ENCODE data around the gene DMD. TPM values are rescaled to one million over a fixed set of nuclear protein-coding genes. Genes with fewer than 3 reads are reported as not detected.

Gene DMD
- total and polyA plus RNA-seq, 2 of the 13 experiments (the other 11 are each of a cell fraction or from before 2014, with no cell fraction given) = 17.6 to 25.9 TPM

GRCh38 chrX:31219174-31219573, 1992.2 kb downstream of the DMD start (continued):
- TF ChIP-seq BCLAF1 (IDR thresholded peaks at IDR 0.05) = no peak
- TF ChIP-seq ZNF484 (CRISPR knock-in tag; IDR thresholded peaks at IDR 0.05; ENCODE audit: borderline replicate concordance, low read depth) = no peak
- TF ChIP-seq ARHGAP35 (CRISPR knock-in tag; IDR thresholded peaks at IDR 0.05; ENCODE audit: borderline replicate concordance) = no peak
- no peak for TF ChIP-seq ZNF577 (CRISPR knock-in tag; IDR thresholded peaks at IDR 0.05; ENCODE audit: borderline replicate concordance, low read depth)
- TF ChIP-seq ZNF337 (CRISPR knock-in tag; IDR thresholded peaks at IDR 0.05; ENCODE audit: borderline replicate concordance, low read depth) = no peak
- TF ChIP-seq ZNF382 (CRISPR knock-in tag; IDR thresholded peaks at IDR 0.05; ENCODE audit: borderline replicate concordance) = no peak
- no peak for TF ChIP-seq XBP1 (CRISPR knock-in tag; IDR thresholded peaks at IDR 0.05)

GRCh38 chrX:31217084-31217483, 1994.3 kb downstream of the DMD start:
- H3K36me3 ChIP-seq (replicated peaks in 1 of 2; ENCODE audit: control insufficient read depth in 1 of 2, insufficient read depth in 2 of 2, low read length in 2 of 2) = peaks cover 0 to 2% of the 10 kb centered on the region in 2 experiments; a peak in 2 of 5 replicates
- 91% methylated on average over 2 of the region's 2 CpGs for WGBS (ENCODE audit: low lambda C conversion rate)
- no peak overlapping the region for H3K27ac ChIP-seq (ENCODE audit: extremely low read length, insufficient read depth, low read length)
- peaks cover 23% of the 10 kb centered on the region for H3K4me1 ChIP-seq (ENCODE audit: insufficient read depth, low read length)
- no peak overlapping the region for H2AFZ ChIP-seq (ENCODE audit: low read length)
- no TSS peak for BruUV-seq (replicated peaks)
- intact Hi-C loops (cut with micrococcal nuclease; ENCODE audit: unreplicated experiment) (no loop called here), in situ Hi-C loops (cut with HindIII; ENCODE audit: extremely low pct_ligation_motif_present, low pct_unique_long_range_greater_than_20kb) (no loop called here)
- H3K4me3 ChIP-seq (replicated peaks in 1 of 3; ENCODE audit: insufficient read depth in 1 of 3, low read depth in 2 of 3, low read length in 3 of 3) = no peak overlapping the region
- peaks cover 12% of the 10 kb centered on the region for H3K79me2 ChIP-seq (ENCODE audit: insufficient read depth, low read length)
- ChIA-PET CTCF (ENCODE audit: low intra/inter-chr PET ratio, low total read pairs) (no interaction called here), POLR2A (no interaction called here)
- no peaks in the 10 kb centered on the region for H3K27me3 ChIP-seq (ENCODE audit: control insufficient read depth in 1 of 2, insufficient read depth in 2 of 2, low read length in 2 of 2)
- DNase-seq (ENCODE audit: low spot score) (no peak), FAIRE-seq (no peak), ATAC-seq (no peak)
- H3K4me2 ChIP-seq (ENCODE audit: low read depth, low read length) = no peak overlapping the region
- H3K9ac ChIP-seq (ENCODE audit: insufficient read depth, low read depth, low read length) = no peak overlapping the region
- no peaks in the 10 kb centered on the region for H3K9me3 ChIP-seq (ENCODE audit: low read length)
- H4K20me1 ChIP-seq (ENCODE audit: insufficient read depth, low read length) = no peaks in the 10 kb centered on the region
- no peak for TF ChIP-seq THYN1 (CRISPR knock-in tag; IDR thresholded peaks at IDR 0.05; ENCODE audit: borderline replicate concordance, low read depth)
- TF ChIP-seq RFX3 (CRISPR knock-in tag; IDR thresholded peaks at IDR 0.05) = no peak
- TF ChIP-seq ZNF644 (CRISPR knock-in tag; IDR thresholded peaks at IDR 0.05; ENCODE audit: low read depth) = no peak
- TF ChIP-seq KLF16 (CRISPR knock-in tag; IDR thresholded peaks at IDR 0.05) = no peak
- no peak for TF ChIP-seq SKIL (CRISPR knock-in tag; IDR thresholded peaks at IDR 0.05; ENCODE audit: borderline replicate concordance)
- no peak for TF ChIP-seq HDAC2 (CRISPR knock-in tag; IDR thresholded peaks at IDR 0.05)
- no peak for TF ChIP-seq GATA4 (IDR thresholded peaks at IDR 0.05; ENCODE audit: borderline replicate concordance, low read depth)
- TF ChIP-seq REPIN1 (CRISPR knock-in tag; IDR thresholded peaks at IDR 0.05; ENCODE audit: borderline replicate concordance, low read depth) = no peak
- no peak for TF ChIP-seq MXD3 (CRISPR knock-in tag; IDR thresholded peaks at IDR 0.05)
- no peak for TF ChIP-seq THAP11 (CRISPR knock-in tag; IDR thresholded peaks at IDR 0.05)
- TF ChIP-seq PHF8 (CRISPR knock-in tag; IDR thresholded peaks at IDR 0.05) = no peak
- no peak for TF ChIP-seq ZNF296 (CRISPR knock-in tag; conservative IDR thresholded peaks at IDR 0.05)
- no peak for TF ChIP-seq KMT2B (CRISPR knock-in tag; IDR thresholded peaks at IDR 0.05)
- no peak for TF ChIP-seq ZNF563 (CRISPR knock-in tag; IDR thresholded peaks at IDR 0.05)

All from HepG2 (cell line).